Breast epithelium (tissue), 3 donors: ENCODE measurements around the gene ESPN.

Experiments used
- POLR2AphosphoS5 ChIP-seq, 3 donors: sonication (generic); formaldehyde crosslinking; IDR thresholded peaks; one replicate each; pipeline ENCODE4 v1.6.1; 2017; ENCODE audit warnings: antibody characterized with exemption in 3 of 3
- TF ChIP-seq, protein P1 (sequence below), 3 donors: fragments of 450-650 bp; IDR thresholded peaks; one replicate each; pipeline ENCODE4 v1.5.1; 2016 to 2017; ENCODE audit warnings: antibody characterized with exemption in 3 of 3, mild to moderate bottlenecking in 3 of 3, moderate library complexity in 3 of 3

DNA sequence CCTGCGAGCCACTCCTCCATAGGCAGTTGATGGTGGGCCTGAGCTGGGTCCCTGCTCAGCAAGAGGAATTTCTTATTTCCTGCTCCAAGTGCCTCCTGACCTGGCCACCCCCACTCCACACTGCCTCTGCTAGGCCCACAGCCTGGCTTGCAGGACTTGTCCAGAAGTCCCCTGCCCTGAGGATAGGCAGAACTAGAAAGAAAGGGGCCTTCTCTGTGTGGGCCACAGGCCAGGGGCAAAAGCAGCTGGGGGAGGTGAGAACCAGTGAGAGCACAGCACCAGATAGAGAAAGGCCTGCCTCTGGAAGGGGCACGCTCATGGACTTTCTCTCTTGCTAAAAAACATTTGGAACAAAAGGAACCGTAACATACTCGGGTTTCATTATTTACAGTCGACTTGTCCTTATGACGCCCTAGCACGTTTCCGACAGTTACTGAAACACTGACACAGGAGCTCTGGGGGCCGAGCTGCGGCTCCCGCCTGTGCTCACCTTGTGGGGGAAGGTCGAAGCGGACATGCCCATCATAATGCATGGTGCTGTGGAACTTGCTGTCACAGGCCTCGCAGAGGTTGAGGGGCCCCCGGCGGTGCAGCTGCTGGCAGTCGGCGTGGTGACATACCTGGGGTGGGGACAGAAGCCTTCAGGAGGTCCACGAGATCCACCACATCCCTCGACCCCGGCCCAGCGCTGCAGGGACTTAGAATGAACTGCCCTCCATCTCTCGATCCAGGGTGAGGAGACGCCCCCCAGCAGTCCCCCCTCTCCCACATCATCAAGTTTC is 52.7 kb downstream of the ESPN start:
- TF ChIP-seq, protein P1, sequence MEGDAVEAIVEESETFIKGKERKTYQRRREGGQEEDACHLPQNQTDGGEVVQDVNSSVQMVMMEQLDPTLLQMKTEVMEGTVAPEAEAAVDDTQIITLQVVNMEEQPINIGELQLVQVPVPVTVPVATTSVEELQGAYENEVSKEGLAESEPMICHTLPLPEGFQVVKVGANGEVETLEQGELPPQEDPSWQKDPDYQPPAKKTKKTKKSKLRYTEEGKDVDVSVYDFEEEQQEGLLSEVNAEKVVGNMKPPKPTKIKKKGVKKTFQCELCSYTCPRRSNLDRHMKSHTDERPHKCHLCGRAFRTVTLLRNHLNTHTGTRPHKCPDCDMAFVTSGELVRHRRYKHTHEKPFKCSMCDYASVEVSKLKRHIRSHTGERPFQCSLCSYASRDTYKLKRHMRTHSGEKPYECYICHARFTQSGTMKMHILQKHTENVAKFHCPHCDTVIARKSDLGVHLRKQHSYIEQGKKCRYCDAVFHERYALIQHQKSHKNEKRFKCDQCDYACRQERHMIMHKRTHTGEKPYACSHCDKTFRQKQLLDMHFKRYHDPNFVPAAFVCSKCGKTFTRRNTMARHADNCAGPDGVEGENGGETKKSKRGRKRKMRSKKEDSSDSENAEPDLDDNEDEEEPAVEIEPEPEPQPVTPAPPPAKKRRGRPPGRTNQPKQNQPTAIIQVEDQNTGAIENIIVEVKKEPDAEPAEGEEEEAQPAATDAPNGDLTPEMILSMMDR (IDR thresholded peaks at IDR 0.05) = no peak
- no peak for TF ChIP-seq POLR2AphosphoS5 (IDR thresholded peaks at IDR 0.05)
